HCT116 (cell line): ENCODE data around the gene ALG6. TPM values are rescaled to one million over a fixed set of nuclear protein-coding genes. Genes with fewer than 3 reads are reported as not detected.

Experiments
- ATAC-seq: fragments of 200-7000 bp; cut with Tn5 transposase; 2 replicates; pipeline ENCODE4 v1.9.1; 2020; ENCODE audit warnings: mild to moderate bottlenecking, moderate library complexity
- BruUV-seq: library from RNA; stranded (reverse); fragments of 400-500 nt; replicated peaks from 2 replicates; lab custom pipeline; 2021; lab: Mats Ljungman, UMichigan
- CTCF ChIA-PET: fragments of 300-600 bp; sonication (Branson Sonifier 250); formaldehyde crosslinking; loops from one replicate; lab custom pipeline; 2021; ENCODE audit warnings: antibody characterized with exemption; lab: Charles Lee
- POLR2A ChIA-PET: fragments of 300-600, 350-600 bp; sonication (Branson Sonifier 250); formaldehyde crosslinking; loops from one replicate; lab custom pipeline; 2021; ENCODE audit warnings: antibody characterized with exemption; lab: Charles Lee
- RAD21 ChIA-PET, 2 experiments: fragments of 300-600 bp; sonication (Branson Sonifier 250); formaldehyde crosslinking; loops; one replicate each; lab custom pipeline; 2023; ENCODE audit warnings: low total read pairs in 2 of 2; ENCODE audit not compliant: uncharacterized antibody in 2 of 2, unreplicated experiment in 2 of 2, low non-redundant PET in 1 of 2; lab: Charles Lee
- DNase-seq: peaks from one replicate; pipeline ENCODE4 v3.0.0-alpha.2; 2010; ENCODE audit warnings: low read depth, low spot score
- H2AFZ ChIP-seq: fragments of 200-600 bp; shearing (Covaris generic), sonication (generic); 2 replicates; pipeline ENCODE4 v1.6.1; 2017; ENCODE audit warnings: low read depth, mixed run types, mixed read lengths, antibody characterized with exemption, low read length; ENCODE audit not compliant: poor library complexity, severe bottlenecking
- H3K27ac ChIP-seq: 2 replicates; pipeline ENCODE4 v1.5.1; 2012; ENCODE audit warnings: low read depth, low read length
- H3K27me3 ChIP-seq: fragments of 200-600 bp; sonication (generic); 2 replicates; pipeline ENCODE4 v1.6.1; 2016; ENCODE audit warnings: mixed run types, low read length, mixed read lengths; ENCODE audit not compliant: insufficient read depth
- H3K36me3 ChIP-seq, 2 experiments: fragments of 200-500 bp in 1 of 2; fragments of 200-600 bp in 1 of 2; sonication (Bioruptor generic) in 1 of 2; sonication (generic) in 1 of 2; 2 replicates each; pipeline versions ENCODE4 v1.5.1 to v1.6.1; 2014 to 2016; ENCODE audit warnings: low read length in 2 of 2, inconsistent platforms in 1 of 2, mixed read lengths in 1 of 2, mixed run types in 1 of 2; ENCODE audit not compliant: insufficient read depth in 2 of 2, control insufficient read depth in 1 of 2
- H3K4me1 ChIP-seq, 2 experiments: fragments of 200-600 bp in 1 of 2; sonication (generic) in 1 of 2; 2 replicates each; pipeline versions ENCODE4 v1.5.1 to v1.6.1; 2012 to 2017; ENCODE audit warnings: low read length in 2 of 2, inconsistent platforms in 1 of 2, mild to moderate bottlenecking in 1 of 2, mixed read lengths in 1 of 2, mixed run types in 1 of 2, moderate library complexity in 1 of 2; ENCODE audit not compliant: insufficient read depth in 2 of 2, control insufficient read depth in 1 of 2
- H3K4me2 ChIP-seq: fragments of 200-600 bp; sonication (generic); 2 replicates; pipeline ENCODE4 v1.6.1; 2017; ENCODE audit warnings: mixed run types, low read length, mixed read lengths
- H3K4me3 ChIP-seq, 2 experiments: fragments of 200-600 bp in 1 of 2; sonication (generic) in 1 of 2; replicated peaks in 1 of 2; 2 replicates each; pipeline ENCODE4 v1.5.1; 2011 to 2016; ENCODE audit warnings: low read length in 2 of 2, control low read depth in 1 of 2, low read depth in 1 of 2, mild to moderate bottlenecking in 1 of 2, mixed read lengths in 1 of 2, mixed run types in 1 of 2
- H3K79me2 ChIP-seq: fragments of 200-600 bp; sonication (generic); 2 replicates; pipeline ENCODE4 v1.6.1; 2017; ENCODE audit warnings: mild to moderate bottlenecking, mixed run types, low read length, moderate library complexity, mixed read lengths; ENCODE audit not compliant: insufficient read depth
- H3K9ac ChIP-seq: fragments of 200-600 bp; sonication (generic); 2 replicates; pipeline ENCODE4 v1.6.1; 2016; ENCODE audit warnings: low read length, mixed read lengths
- H3K9me2 ChIP-seq: fragments of 200-600 bp; sonication (generic), shearing (Covaris generic); 2 replicates; pipeline ENCODE4 v1.6.1; 2017; ENCODE audit warnings: mixed run types, mild to moderate bottlenecking, moderate library complexity; ENCODE audit not compliant: insufficient read depth
- H3K9me3 ChIP-seq, 2 experiments: fragments of 200-500 bp in 1 of 2; fragments of 200-600 bp in 1 of 2; sonication (Bioruptor generic) in 1 of 2; sonication (generic) in 1 of 2; 2 replicates each; pipeline ENCODE4 v1.6.1; 2014 to 2017; ENCODE audit warnings: low read length in 2 of 2, mixed read lengths in 2 of 2, inconsistent platforms in 1 of 2, low read depth in 1 of 2, mild to moderate bottlenecking in 1 of 2, mixed run types in 1 of 2, moderate library complexity in 1 of 2; ENCODE audit not compliant: control insufficient read depth in 1 of 2, insufficient read depth in 1 of 2
- H4K20me1 ChIP-seq: fragments of 200-600 bp; sonication (generic), shearing (Covaris generic); 2 replicates; pipeline ENCODE4 v1.6.1; 2017; ENCODE audit warnings: mixed run types, mild to moderate bottlenecking, moderate library complexity; ENCODE audit not compliant: insufficient read depth
- CBX3 ChIP-seq: IDR thresholded peaks from 2 replicates; pipeline ENCODE4 v1.6.1; 2012; ENCODE audit warnings: low read depth
- CEBPB ChIP-seq: IDR thresholded peaks from 2 replicates; pipeline ENCODE4 v1.6.1; 2012; ENCODE audit warnings: low read depth
- EGR1 ChIP-seq: IDR thresholded peaks from 2 replicates; pipeline ENCODE4 v1.6.1; 2012; ENCODE audit warnings: low read depth
- ELF1 ChIP-seq: IDR thresholded peaks from 2 replicates; pipeline ENCODE4 v1.6.1; 2012; ENCODE audit warnings: low read depth, borderline replicate concordance
- EZH2 ChIP-seq: fragments of 200-600 bp; sonication (generic); IDR thresholded peaks from 2 replicates; pipeline ENCODE4 v1.6.1; 2017; ENCODE audit warnings: antibody characterized with exemption, mixed run types
- EZH2phosphoT487 ChIP-seq: fragments of 200-600 bp; IDR thresholded peaks from 2 replicates; pipeline ENCODE4 v1.6.1; 2018; ENCODE audit warnings: antibody characterized with exemption, borderline replicate concordance
- FOSL1 ChIP-seq: IDR thresholded peaks from 2 replicates; pipeline ENCODE4 v1.6.1; 2012; ENCODE audit warnings: low read depth
- JUND ChIP-seq: IDR thresholded peaks from 2 replicates; pipeline ENCODE4 v1.6.1; 2012
- POLR2A ChIP-seq: IDR thresholded peaks from 2 replicates; pipeline ENCODE4 v1.7.0; 2011; ENCODE audit warnings: borderline replicate concordance; ENCODE audit not compliant: insufficient read depth, insufficient read length; ENCODE audit errors: extremely low read depth
- SP1 ChIP-seq: IDR thresholded peaks from 2 replicates; pipeline ENCODE4 v1.6.1; 2012; ENCODE audit warnings: low read depth
- SRF ChIP-seq: IDR thresholded peaks from 2 replicates; pipeline ENCODE4 v1.6.1; 2012; ENCODE audit warnings: low read depth
- intact Hi-C: fragments of 100-400 bp; cut with micrococcal nuclease; formaldehyde crosslinking; loops from 2 replicates; pipeline ENCODE4 v1.10.0; 2022
- total RNA-seq: library from RNA; stranded (reverse); gene quantifications from one replicate; pipeline ENCODE4 v1.2.1, GENCODE V29; 2021; ENCODE audit not compliant: unreplicated experiment
- TF ChIP-seq, protein P1 (sequence below): IDR thresholded peaks from 2 replicates; pipeline ENCODE4 v1.6.1; 2011; ENCODE audit warnings: mild to moderate bottlenecking, low read length, moderate library complexity; ENCODE audit not compliant: insufficient replicate concordance; ENCODE audit errors: extremely low read depth
- TF ChIP-seq, protein P2 (sequence below): IDR thresholded peaks from 2 replicates; pipeline ENCODE4 v1.6.1; 2012; ENCODE audit warnings: low read depth
- TF ChIP-seq, protein P3 (sequence below): IDR thresholded peaks from 2 replicates; pipeline ENCODE4 v1.6.1; 2012

The ALG6 gene
- total RNA-seq, 1 experiment from 2014 or later = 14.7 TPM

DNA sequence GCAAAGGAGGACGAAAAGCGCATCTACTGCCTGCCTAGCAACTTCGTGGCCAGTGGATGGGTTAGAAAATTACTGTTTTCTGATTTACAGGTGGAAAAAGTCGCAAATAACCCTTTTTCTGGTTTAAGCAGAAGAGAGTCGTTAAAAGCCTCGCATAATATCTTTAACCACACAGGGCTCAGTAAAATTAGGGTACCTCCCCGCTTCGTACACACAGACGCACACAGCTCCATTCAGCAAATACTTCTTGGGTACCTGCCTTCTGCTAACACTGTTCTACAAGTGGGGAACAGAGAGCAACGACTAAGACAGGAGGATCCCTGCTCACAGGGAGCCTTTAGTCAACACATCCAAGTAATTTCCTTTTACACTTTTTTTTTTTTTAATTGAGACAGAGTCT is 704 bp downstream of the ALG6 start:
- Histone ChIP-seq H3K27me3 (no peaks in the 10 kb centered on the region), H3K9me2 (no peaks in the 10 kb centered on the region), H3K27ac (peak overlapping the region; percentile 85), H3K9me3 (no peaks in the 10 kb centered on the region), H4K20me1 (no peaks in the 10 kb centered on the region), H3K36me3 (no peaks in the 10 kb centered on the region; a peak in 2 of 4 replicates), H3K4me2 (peak overlapping the region; percentile 81), H3K4me3 (peak overlapping the region; percentile 75 to 85), H2AFZ (peak overlapping the region; percentile 3), H3K4me1 (peaks cover 0 to 11% of the 10 kb centered on the region in 2 experiments; a peak in 2 of 4 replicates), H3K9ac (peak overlapping the region; percentile 87), H3K79me2 (peaks cover 12% of the 10 kb centered on the region)
- ATAC-seq (no peak), DNase-seq (no peak)
- CTCF ChIA-PET = no interaction called here
- intact Hi-C loops = no loop called here
- no TSS peak for BruUV-seq
- POLR2A ChIA-PET = no interaction called here
- TF ChIP-seq EGR1 = no peak
- TF ChIP-seq, protein P1, sequence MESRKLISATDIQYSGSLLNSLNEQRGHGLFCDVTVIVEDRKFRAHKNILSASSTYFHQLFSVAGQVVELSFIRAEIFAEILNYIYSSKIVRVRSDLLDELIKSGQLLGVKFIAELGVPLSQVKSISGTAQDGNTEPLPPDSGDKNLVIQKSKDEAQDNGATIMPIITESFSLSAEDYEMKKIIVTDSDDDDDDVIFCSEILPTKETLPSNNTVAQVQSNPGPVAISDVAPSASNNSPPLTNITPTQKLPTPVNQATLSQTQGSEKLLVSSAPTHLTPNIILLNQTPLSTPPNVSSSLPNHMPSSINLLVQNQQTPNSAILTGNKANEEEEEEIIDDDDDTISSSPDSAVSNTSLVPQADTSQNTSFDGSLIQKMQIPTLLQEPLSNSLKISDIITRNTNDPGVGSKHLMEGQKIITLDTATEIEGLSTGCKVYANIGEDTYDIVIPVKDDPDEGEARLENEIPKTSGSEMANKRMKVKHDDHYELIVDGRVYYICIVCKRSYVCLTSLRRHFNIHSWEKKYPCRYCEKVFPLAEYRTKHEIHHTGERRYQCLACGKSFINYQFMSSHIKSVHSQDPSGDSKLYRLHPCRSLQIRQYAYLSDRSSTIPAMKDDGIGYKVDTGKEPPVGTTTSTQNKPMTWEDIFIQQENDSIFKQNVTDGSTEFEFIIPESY = no peak
- RAD21 ChIA-PET = no interaction called here

DNA sequence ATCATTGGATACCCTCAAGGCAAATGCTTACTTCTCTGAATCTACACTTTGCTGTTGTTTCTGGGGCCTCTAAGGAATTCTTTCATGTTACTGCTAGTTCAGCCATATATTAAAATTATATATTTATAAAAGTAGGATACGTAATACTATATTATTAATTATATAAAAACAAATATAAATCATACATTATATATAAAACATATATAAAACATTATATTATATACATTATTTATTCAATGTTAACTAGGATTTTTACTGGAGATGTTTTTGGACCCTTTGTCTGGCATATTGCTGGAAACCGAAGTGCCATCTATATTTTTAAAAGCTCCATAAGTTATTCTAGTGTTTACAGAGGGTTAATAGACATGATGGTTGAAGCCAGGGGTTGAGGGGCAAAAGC is 12.2 kb downstream of the ALG6 start:
- no TSS peak for BruUV-seq
- Histone ChIP-seq H3K4me1 (no peaks in the 10 kb centered on the region), H3K27me3 (no peaks in the 10 kb centered on the region), H3K79me2 (no peaks in the 10 kb centered on the region), H3K9me3 (no peaks in the 10 kb centered on the region), H3K4me3 (no peak overlapping the region), H3K9me2 (no peaks in the 10 kb centered on the region), H2AFZ (no peak overlapping the region), H4K20me1 (no peaks in the 10 kb centered on the region), H3K27ac (no peak overlapping the region), H3K9ac (no peak overlapping the region), H3K36me3 (no peaks in the 10 kb centered on the region), H3K4me2 (no peak overlapping the region)
- ChIA-PET CTCF (no interaction called here), POLR2A (no interaction called here), RAD21 (no interaction called here)
- intact Hi-C loops = no loop called here
- no peak for DNase-seq
- ATAC-seq = no peak
- TF ChIP-seq EZH2 (no peak), SP1 (no peak), ELF1 (no peak), FOSL1 (no peak), JUND (no peak), EZH2phosphoT487 (no peak), POLR2A (no peak), SRF (no peak), CBX3 (no peak), EGR1 (no peak), CEBPB (no peak)
- TF ChIP-seq, protein P2, sequence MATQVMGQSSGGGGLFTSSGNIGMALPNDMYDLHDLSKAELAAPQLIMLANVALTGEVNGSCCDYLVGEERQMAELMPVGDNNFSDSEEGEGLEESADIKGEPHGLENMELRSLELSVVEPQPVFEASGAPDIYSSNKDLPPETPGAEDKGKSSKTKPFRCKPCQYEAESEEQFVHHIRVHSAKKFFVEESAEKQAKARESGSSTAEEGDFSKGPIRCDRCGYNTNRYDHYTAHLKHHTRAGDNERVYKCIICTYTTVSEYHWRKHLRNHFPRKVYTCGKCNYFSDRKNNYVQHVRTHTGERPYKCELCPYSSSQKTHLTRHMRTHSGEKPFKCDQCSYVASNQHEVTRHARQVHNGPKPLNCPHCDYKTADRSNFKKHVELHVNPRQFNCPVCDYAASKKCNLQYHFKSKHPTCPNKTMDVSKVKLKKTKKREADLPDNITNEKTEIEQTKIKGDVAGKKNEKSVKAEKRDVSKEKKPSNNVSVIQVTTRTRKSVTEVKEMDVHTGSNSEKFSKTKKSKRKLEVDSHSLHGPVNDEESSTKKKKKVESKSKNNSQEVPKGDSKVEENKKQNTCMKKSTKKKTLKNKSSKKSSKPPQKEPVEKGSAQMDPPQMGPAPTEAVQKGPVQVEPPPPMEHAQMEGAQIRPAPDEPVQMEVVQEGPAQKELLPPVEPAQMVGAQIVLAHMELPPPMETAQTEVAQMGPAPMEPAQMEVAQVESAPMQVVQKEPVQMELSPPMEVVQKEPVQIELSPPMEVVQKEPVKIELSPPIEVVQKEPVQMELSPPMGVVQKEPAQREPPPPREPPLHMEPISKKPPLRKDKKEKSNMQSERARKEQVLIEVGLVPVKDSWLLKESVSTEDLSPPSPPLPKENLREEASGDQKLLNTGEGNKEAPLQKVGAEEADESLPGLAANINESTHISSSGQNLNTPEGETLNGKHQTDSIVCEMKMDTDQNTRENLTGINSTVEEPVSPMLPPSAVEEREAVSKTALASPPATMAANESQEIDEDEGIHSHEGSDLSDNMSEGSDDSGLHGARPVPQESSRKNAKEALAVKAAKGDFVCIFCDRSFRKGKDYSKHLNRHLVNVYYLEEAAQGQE = no peak
- TF ChIP-seq, protein P3, sequence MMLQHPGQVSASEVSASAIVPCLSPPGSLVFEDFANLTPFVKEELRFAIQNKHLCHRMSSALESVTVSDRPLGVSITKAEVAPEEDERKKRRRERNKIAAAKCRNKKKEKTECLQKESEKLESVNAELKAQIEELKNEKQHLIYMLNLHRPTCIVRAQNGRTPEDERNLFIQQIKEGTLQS = no peak
- TF ChIP-seq, protein P1 = no peak
